A549 (cell line): ENCODE results near the gene RPN1. TPM values are rescaled to one million over a fixed set of nuclear protein-coding genes. Genes with fewer than 3 reads are reported as not detected.

Experiments
- ATAC-seq, 2 experiments: fragments of 200-7000 bp in 1 of 2; fragments of >200 bp in 1 of 2; cut with Nextera tagmentation in 1 of 2; cut with Tn5 transposase in 1 of 2; 3 replicates each; pipeline versions ENCODE4 v1.8.0 to v1.9.1; 2018 to 2020; ENCODE audit warnings: mild to moderate bottlenecking in 1 of 2, moderate library complexity in 1 of 2
- CTCF ChIA-PET: fragments of 300-600 bp; sonication (Branson Sonifier 250); formaldehyde crosslinking; extraction: SDS; loops from one replicate; lab custom pipeline; 2021; ENCODE audit warnings: antibody characterized with exemption, inconsistent platforms; lab: Yijun Ruan, JAX
- POLR2A ChIA-PET: fragments of 350-600 bp; formaldehyde crosslinking; extraction: SDS; loops from one replicate; lab custom pipeline; 2021; ENCODE audit warnings: antibody characterized with exemption, inconsistent platforms; lab: Yijun Ruan, JAX
- DNase-seq, 2 experiments: peaks; one replicate each; pipeline versions ENCODE4 v3.0.0 to v3.0.0-alpha.2; 2011 to 2016; ENCODE audit warnings: low read depth in 1 of 2, low spot score in 1 of 2
- FAIRE-seq: peaks from 2 replicates; lab custom pipeline; 2011; peaks lifted over from hg19 to GRCh38; lab: Jason Lieb, UNC
- H3K27ac ChIP-seq, 2 experiments: fragments of >200 bp; sonication (Bioruptor Twin); formaldehyde crosslinking; 3 replicates each; pipeline ENCODE4 v1.5.1; 2016 to 2017
- H3K4me1 ChIP-seq: fragments of >200 bp; sonication (Bioruptor Twin); formaldehyde crosslinking; 3 replicates; pipeline ENCODE4 v1.6.1; 2016
- H3K4me2 ChIP-seq: fragments of >200 bp; sonication (Bioruptor Twin); formaldehyde crosslinking; 3 replicates; pipeline ENCODE4 v1.6.1; 2016
- H3K4me3 ChIP-seq: fragments of >200 bp; sonication (Bioruptor Twin); formaldehyde crosslinking; 3 replicates; pipeline ENCODE4 v1.5.1; 2016
- H3K9me3 ChIP-seq: fragments of >200 bp; sonication (Bioruptor Twin); formaldehyde crosslinking; 3 replicates; pipeline ENCODE4 v1.6.1; 2016
- E2F6 ChIP-seq: IDR thresholded peaks from 2 replicates; pipeline ENCODE4 v1.6.1; 2012; ENCODE audit warnings: low read depth, borderline replicate concordance
- FOSL2 ChIP-seq, 2 experiments: fragments of 450-650 bp in 1 of 2; fragments of >200 bp in 1 of 2; sonication (Bioruptor Twin) in 1 of 2; formaldehyde crosslinking; IDR thresholded peaks; 2 replicates each; pipeline versions ENCODE4 v1.5.0 to v1.6.1; 2016 to 2020; ENCODE audit warnings: mild to moderate bottlenecking in 1 of 2, moderate library complexity in 1 of 2
- FOXS1 ChIP-seq: fragments of 250-450 bp; sonication (Bioruptor Pico); IDR thresholded peaks from 2 replicates; pipeline ENCODE4 v1.5.0; 2020; ENCODE audit warnings: mild to moderate bottlenecking, moderate library complexity
- GATA3 ChIP-seq: IDR thresholded peaks from 2 replicates; pipeline ENCODE4 v1.6.1; 2012; ENCODE audit warnings: borderline replicate concordance
- HES2 ChIP-seq: fragments of >200 bp; sonication (Bioruptor Twin); formaldehyde crosslinking; IDR thresholded peaks from 2 replicates; pipeline ENCODE4 v1.6.1; 2016
- KDM5A ChIP-seq: fragments of 200-600 bp; sonication (generic); IDR thresholded peaks from 2 replicates; pipeline ENCODE4 v1.6.1; 2016; ENCODE audit warnings: antibody characterized with exemption, mild to moderate bottlenecking
- MAFK ChIP-seq: fragments of 450-650 bp; IDR thresholded peaks from 2 replicates; pipeline ENCODE4 v1.6.1; 2014; ENCODE audit not compliant: partially characterized antibody
- MAX ChIP-seq: IDR thresholded peaks from 2 replicates; pipeline ENCODE4 v1.6.1; 2012
- PHF8 ChIP-seq: fragments of 200-600 bp; sonication (generic); IDR thresholded peaks from 2 replicates; pipeline ENCODE4 v1.6.1; 2016; ENCODE audit warnings: low read depth, mild to moderate bottlenecking, antibody characterized with exemption, moderate library complexity, borderline replicate concordance
- POLR2A ChIP-seq: IDR thresholded peaks from 2 replicates; pipeline ENCODE4 v1.6.1; 2012; ENCODE audit warnings: mild to moderate bottlenecking, low read length
- REST ChIP-seq: fragments of 200-600 bp; sonication (generic); IDR thresholded peaks from 2 replicates; pipeline ENCODE4 v1.6.1; 2016; ENCODE audit warnings: antibody characterized with exemption, mild to moderate bottlenecking, moderate library complexity
- TP53 ChIP-seq: fragments of 250-450 bp; sonication (Bioruptor Pico); IDR thresholded peaks from 2 replicates; pipeline ENCODE4 v1.5.0; 2021; ENCODE audit warnings: mild to moderate bottlenecking, moderate library complexity
- ZNF302 ChIP-seq: fragments of 250-450 bp; sonication (Bioruptor Pico); IDR thresholded peaks from 2 replicates; pipeline ENCODE4 v1.9.0; 2021; ENCODE audit warnings: inconsistent platforms, mild to moderate bottlenecking, moderate library complexity
- WGBS: methylation state at CpG from one replicate; pipeline ENCODE4 v1.1.6; 2017; ENCODE audit errors: missing lambda C conversion rate; 5-methylcytosine and 5-hydroxymethylcytosine counted together
- polyA plus RNA-seq, 4 experiments: library from polyadenylated mRNA; depleted of rRNA in 3 of 4; stranded (reverse); fragments of >200 nt; fragmentation: RNase III in 1 of 4; extraction: RNeasy Plus Mini Kit Qiagen cat#74134 plus additional on column Dnase treatment in 1 of 4; gene quantifications; 2 replicates in 3 of 4; 3 replicates in 1 of 4; pipeline ENCODE4 v1.2.3, GENCODE V29; 2011 to 2017

The RPN1 gene
- polyA plus RNA-seq, 2 of the 4 experiments (the other 2 are of a cell fraction): 145 to 279 TPM

GRCh38 chr3:128620268-128620691 lies 30.3 kb downstream of the RPN1 start:
- WGBS: 87% methylated on average over 9 of the region's 9 CpGs
- ChIA-PET POLR2A (no interaction called here), CTCF (interaction anchor here (1.0 to 1.2 kb wide), 2 partner anchors 12 to 175 kb away, joined by 4 read pairs; no protein-coding TSS in a partner anchor)
- Histone ChIP-seq H3K9me3 (no peaks in the 10 kb centered on the region), H3K27ac (no peak overlapping the region), H3K4me3 (no peak overlapping the region), H3K4me1 (peaks cover 15% of the 10 kb centered on the region), H3K4me2 (no peak overlapping the region)
- ATAC-seq (no peak), DNase-seq (no peak), FAIRE-seq (no peak)
- TF ChIP-seq TP53 (CRISPR knock-in tag): no peak
- TF ChIP-seq KDM5A: no peak
- TF ChIP-seq HES2: no peak
- TF ChIP-seq ZNF302 (CRISPR knock-in tag): no peak
- no peak for TF ChIP-seq MAX
- TF ChIP-seq FOXS1 (CRISPR knock-in tag): no peak
- no peak for TF ChIP-seq MAFK
- TF ChIP-seq POLR2A: no peak
- no peak for TF ChIP-seq GATA3
- no peak for TF ChIP-seq REST
- no peak for TF ChIP-seq E2F6

- H3K27ac ChIP-seq: peak overlapping the region in 1 of 2 experiments; percentile 39; a peak in 1 of 6 replicates
- peaks cover 15% of the 10 kb centered on the region for H3K4me1 ChIP-seq
- ATAC-seq (0 out of 6 replicates have a peak, but pooled peaks of 1 of the 2 experiments have one; percentile 32), FAIRE-seq (no peak), DNase-seq (peak in 1 of 2 experiments; percentile 45)
- H3K4me3 ChIP-seq: no peak overlapping the region
- TF ChIP-seq FOSL2 (IDR thresholded peaks at IDR 0.05) (no peak), FOSL2 (CRISPR knock-in tag; IDR thresholded peaks at IDR 0.05) (peak; percentile 9; the same call in 1 of the 2 replicates), PHF8 (no peak)
- H3K9me3 ChIP-seq: no peaks in the 10 kb centered on the region
- WGBS: 59% methylated on average over 7 of the region's 7 CpGs
- ChIA-PET POLR2A (no interaction called here), CTCF (no interaction called here)
- H3K4me2 ChIP-seq: peak overlapping the region; percentile 89
These were observed 31.3 kb downstream of the RPN1 start for GRCh38 chr3:128619146-128619890.

- Histone ChIP-seq H3K27ac (peak overlapping the region; percentile 77 to 93; a peak in 5 of 6 replicates), H3K4me1 (peaks cover 15% of the 10 kb centered on the region), H3K4me3 (peak overlapping the region; percentile 57), H3K9me3 (no peaks in the 10 kb centered on the region), H3K4me2 (peak overlapping the region; percentile 89)
- ATAC-seq (no peak), FAIRE-seq (no peak), DNase-seq (no peak)
- 86% methylated on average over 5 of the region's 5 CpGs for WGBS
- ChIA-PET CTCF (interaction anchor here (0.6 to 2.6 kb wide), 18 partner anchors 8 to 361 kb away, joined by 3 to 25 read pairs (median 4); no protein-coding TSS in a partner anchor), POLR2A (no interaction called here)
- TF ChIP-seq GATA3: no peak
- TF ChIP-seq, all 56 proteins: peak for 0
These were observed 32.3 kb downstream of the RPN1 start for GRCh38 chr3:128618398-128618726.
